A673 (cell line): Measurements from ENCODE around the gene CAPN9. TPM values are rescaled to one million over a fixed set of nuclear protein-coding genes. Genes with fewer than 3 reads are reported as not detected.

Source experiments
- BruUV-seq: library from RNA; stranded (reverse); fragments of 400-500 nt; replicated peaks from 2 replicates; lab custom pipeline; 2021; lab: Mats Ljungman, UMichigan
- CTCF ChIA-PET: fragments of 300-600 bp; sonication (Branson Sonifier 250); formaldehyde crosslinking; loops from one replicate; lab custom pipeline; 2022; ENCODE audit warnings: antibody characterized with exemption; lab: Charles Lee
- POLR2A ChIA-PET: fragments of 300-600 bp; sonication (Branson Sonifier 250); formaldehyde crosslinking; loops from one replicate; lab custom pipeline; 2022; ENCODE audit warnings: antibody characterized with exemption; ENCODE audit not compliant: low non-redundant PET; lab: Charles Lee
- DNase-seq: peaks from one replicate; pipeline ENCODE4 v3.0.0-alpha.2; 2015; ENCODE audit warnings: low spot score
- H3K27ac ChIP-seq: fragments of 200-600 bp; sonication (generic); 2 replicates; pipeline ENCODE4 v1.5.1; 2016; ENCODE audit warnings: mixed run types, low read depth, mild to moderate bottlenecking, mixed read lengths, antibody characterized with exemption, low read length; ENCODE audit not compliant: poor library complexity, severe bottlenecking
- H3K27me3 ChIP-seq: fragments of 200-600 bp; sonication (generic); replicated peaks from 2 replicates; pipeline ENCODE4 v1.6.1; 2017; ENCODE audit warnings: mixed run types, low read depth, mild to moderate bottlenecking, mixed read lengths, antibody characterized with exemption, low read length; ENCODE audit not compliant: insufficient read depth, poor library complexity
- H3K36me3 ChIP-seq: fragments of 200-600 bp; sonication (generic); 2 replicates; pipeline ENCODE4 v1.6.1; 2016; ENCODE audit warnings: mixed run types, mild to moderate bottlenecking, mixed read lengths, antibody characterized with exemption, low read length; ENCODE audit not compliant: insufficient read depth, poor library complexity, severe bottlenecking
- H3K4me1 ChIP-seq: fragments of 200-600 bp; sonication (generic); 2 replicates; pipeline ENCODE4 v1.6.1; 2017; ENCODE audit warnings: mixed run types, mild to moderate bottlenecking, mixed read lengths, antibody characterized with exemption, low read length; ENCODE audit not compliant: insufficient read depth, poor library complexity, severe bottlenecking
- H3K4me3 ChIP-seq: fragments of 200-600 bp; sonication (generic); 2 replicates; pipeline ENCODE4 v1.5.1; 2016; ENCODE audit warnings: low read depth, mixed run types, mild to moderate bottlenecking, mixed read lengths, low read length; ENCODE audit not compliant: poor library complexity, severe bottlenecking
- H3K9me3 ChIP-seq: fragments of 200-600 bp; sonication (generic); 2 replicates; pipeline ENCODE4 v1.6.1; 2016; ENCODE audit warnings: mixed run types, low read depth, mild to moderate bottlenecking, mixed read lengths, antibody characterized with exemption, low read length; ENCODE audit not compliant: poor library complexity, severe bottlenecking
- CTCF ChIP-seq: fragments of 300-800, 200-600 bp; sonication (generic); conservative IDR thresholded peaks from 2 replicates; pipeline ENCODE4 v1.5.1; 2017; ENCODE audit warnings: low read depth, mild to moderate bottlenecking, antibody characterized with exemption, low read length, moderate library complexity, mixed read lengths
- EZH2 ChIP-seq: fragments of 200-600 bp; sonication (generic); IDR thresholded peaks from 2 replicates; pipeline ENCODE4 v1.6.1; 2017; ENCODE audit warnings: borderline replicate concordance, low read depth, mild to moderate bottlenecking, mixed read lengths, antibody characterized with exemption, low read length; ENCODE audit not compliant: poor library complexity, severe bottlenecking
- intact Hi-C: fragments of 100-400 bp; cut with micrococcal nuclease; formaldehyde crosslinking; loops from one replicate; pipeline ENCODE4 v1.10.0; 2022; ENCODE audit not compliant: unreplicated experiment
- total RNA-seq: library from RNA; stranded (reverse); gene quantifications from 2 replicates; pipeline ENCODE4 v1.2.3, GENCODE V29; 2021

The CAPN9 gene
- total RNA-seq, 1 experiment from 2014 or later: not detected

GRCh38 chr1:230839173-230839572, 92.0 kb downstream of the CAPN9 start:
- Histone ChIP-seq H3K36me3 (peaks cover 3% of the 10 kb centered on the region), H3K9me3 (no peaks in the 10 kb centered on the region), H3K27ac (no peak overlapping the region), H3K27me3 (no peaks in the 10 kb centered on the region), H3K4me3 (no peak overlapping the region), H3K4me1 (peaks cover 13% of the 10 kb centered on the region)
- no peak for TF ChIP-seq CTCF
- no peak for TF ChIP-seq EZH2
- POLR2A ChIA-PET: no interaction called here
- CTCF ChIA-PET: no interaction called here
- BruUV-seq: TSS peak; percentile 22
- no peak for DNase-seq
- intact Hi-C loops: no loop called here

DNA sequence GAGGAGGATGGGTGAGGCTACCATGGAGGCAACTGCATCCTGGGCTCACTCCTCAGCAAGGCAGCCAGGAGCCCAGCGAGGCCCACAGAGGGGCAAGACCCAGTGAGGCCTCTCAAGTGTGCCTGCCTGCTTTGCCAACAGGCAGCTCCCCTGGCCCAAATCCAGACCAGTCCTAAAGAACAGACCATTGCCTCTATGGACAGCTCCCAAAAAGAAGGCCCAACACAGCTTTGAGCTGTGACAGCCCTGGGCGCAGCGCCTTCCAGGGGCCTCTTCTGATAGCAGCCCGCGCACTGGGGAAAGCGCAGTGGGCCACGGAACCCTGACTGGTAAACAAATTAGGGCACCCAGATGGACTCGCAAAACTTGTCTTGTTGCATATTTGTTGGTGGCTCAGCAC, 95.6 kb downstream of the CAPN9 start:
- ChIA-PET CTCF (no interaction called here), POLR2A (no interaction called here)
- BruUV-seq: no TSS peak
- Histone ChIP-seq H3K27me3 (no peaks in the 10 kb centered on the region), H3K4me1 (no peaks in the 10 kb centered on the region), H3K27ac (no peak overlapping the region), H3K36me3 (peaks cover 3% of the 10 kb centered on the region), H3K9me3 (no peaks in the 10 kb centered on the region), H3K4me3 (no peak overlapping the region)
- TF ChIP-seq CTCF: no peak
- TF ChIP-seq EZH2: no peak
- intact Hi-C loops: no loop called here
- DNase-seq: no peak

DNA sequence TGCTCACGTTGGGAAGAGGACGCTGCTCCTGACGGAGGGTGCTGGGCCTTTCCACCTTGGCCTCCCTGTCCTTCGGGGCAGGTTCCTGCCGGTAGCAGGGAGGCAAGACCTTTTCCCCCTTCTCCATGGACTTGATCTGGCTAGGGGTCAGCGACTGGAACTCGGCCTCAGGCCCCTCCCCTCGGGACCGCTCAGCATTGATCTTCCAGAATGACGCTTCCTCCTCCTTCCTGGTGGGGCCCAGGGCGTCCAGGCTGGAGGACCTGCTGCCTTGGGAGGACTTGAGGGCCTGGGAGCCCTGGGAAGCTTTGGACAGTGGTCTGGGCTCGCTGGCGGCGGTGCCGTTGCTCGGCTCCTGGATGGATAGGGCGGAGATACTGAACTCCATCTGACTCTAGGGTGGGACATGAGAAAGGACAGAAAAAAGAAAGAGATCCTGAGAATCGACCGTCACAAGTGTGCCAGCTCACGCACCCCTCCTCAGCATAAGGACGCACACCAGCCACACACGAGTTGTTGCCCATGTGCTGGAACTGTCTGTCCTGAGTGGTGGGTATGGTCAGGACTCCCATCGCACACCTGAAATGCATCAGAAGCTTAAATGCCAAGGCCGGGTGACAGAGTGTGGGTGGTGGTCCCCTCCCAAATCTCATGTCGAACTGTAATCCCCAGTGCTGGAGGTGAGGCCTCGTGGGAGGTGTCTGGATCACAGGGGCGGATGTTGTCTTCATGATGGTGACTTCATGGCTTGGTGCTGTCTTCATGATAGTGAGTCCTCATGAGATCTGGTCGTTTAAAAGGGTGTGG, 96.5 kb downstream of the CAPN9 start:
- Histone ChIP-seq H3K36me3 (peaks cover 3% of the 10 kb centered on the region), H3K27ac (no peak overlapping the region), H3K27me3 (no peaks in the 10 kb centered on the region), H3K4me3 (no peak overlapping the region), H3K9me3 (no peaks in the 10 kb centered on the region), H3K4me1 (no peaks in the 10 kb centered on the region)
- POLR2A ChIA-PET: no interaction called here
- intact Hi-C loops: no loop called here
- CTCF ChIA-PET: no interaction called here
- BruUV-seq: no TSS peak
- no peak for DNase-seq
- TF ChIP-seq EZH2: no peak
- no peak for TF ChIP-seq CTCF
